HEK293 (cell line): ENCODE measurements around the gene AKT3.

Experiments used
- ATF2 ChIP-seq: fragments of 450-650 bp; formaldehyde crosslinking; IDR thresholded peaks from 2 replicates; pipeline ENCODE4 v1.5.1; 2016; ENCODE audit warnings: missing biosample characterization, missing genetic modification characterization, low read depth
- ZNF10 ChIP-seq: fragments of 450-650 bp; formaldehyde crosslinking; IDR thresholded peaks from 2 replicates; pipeline ENCODE4 v1.5.1; 2017; ENCODE audit warnings: missing biosample characterization, missing genetic modification characterization
- TF ChIP-seq, protein P1 (sequence below): fragments of 450-650 bp; formaldehyde crosslinking; IDR thresholded peaks from 2 replicates; pipeline ENCODE4 v1.5.1; 2016; ENCODE audit warnings: missing biosample characterization, missing genetic modification characterization
- TF ChIP-seq, protein P2 (sequence below): fragments of 450-650 bp; formaldehyde crosslinking; IDR thresholded peaks from 2 replicates; pipeline ENCODE4 v1.5.1; 2016; ENCODE audit warnings: missing biosample characterization, missing genetic modification characterization

- TF ChIP-seq, protein P1, sequence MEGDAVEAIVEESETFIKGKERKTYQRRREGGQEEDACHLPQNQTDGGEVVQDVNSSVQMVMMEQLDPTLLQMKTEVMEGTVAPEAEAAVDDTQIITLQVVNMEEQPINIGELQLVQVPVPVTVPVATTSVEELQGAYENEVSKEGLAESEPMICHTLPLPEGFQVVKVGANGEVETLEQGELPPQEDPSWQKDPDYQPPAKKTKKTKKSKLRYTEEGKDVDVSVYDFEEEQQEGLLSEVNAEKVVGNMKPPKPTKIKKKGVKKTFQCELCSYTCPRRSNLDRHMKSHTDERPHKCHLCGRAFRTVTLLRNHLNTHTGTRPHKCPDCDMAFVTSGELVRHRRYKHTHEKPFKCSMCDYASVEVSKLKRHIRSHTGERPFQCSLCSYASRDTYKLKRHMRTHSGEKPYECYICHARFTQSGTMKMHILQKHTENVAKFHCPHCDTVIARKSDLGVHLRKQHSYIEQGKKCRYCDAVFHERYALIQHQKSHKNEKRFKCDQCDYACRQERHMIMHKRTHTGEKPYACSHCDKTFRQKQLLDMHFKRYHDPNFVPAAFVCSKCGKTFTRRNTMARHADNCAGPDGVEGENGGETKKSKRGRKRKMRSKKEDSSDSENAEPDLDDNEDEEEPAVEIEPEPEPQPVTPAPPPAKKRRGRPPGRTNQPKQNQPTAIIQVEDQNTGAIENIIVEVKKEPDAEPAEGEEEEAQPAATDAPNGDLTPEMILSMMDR (tag by site-specific recombination) = no peak
- TF ChIP-seq, protein P2, sequence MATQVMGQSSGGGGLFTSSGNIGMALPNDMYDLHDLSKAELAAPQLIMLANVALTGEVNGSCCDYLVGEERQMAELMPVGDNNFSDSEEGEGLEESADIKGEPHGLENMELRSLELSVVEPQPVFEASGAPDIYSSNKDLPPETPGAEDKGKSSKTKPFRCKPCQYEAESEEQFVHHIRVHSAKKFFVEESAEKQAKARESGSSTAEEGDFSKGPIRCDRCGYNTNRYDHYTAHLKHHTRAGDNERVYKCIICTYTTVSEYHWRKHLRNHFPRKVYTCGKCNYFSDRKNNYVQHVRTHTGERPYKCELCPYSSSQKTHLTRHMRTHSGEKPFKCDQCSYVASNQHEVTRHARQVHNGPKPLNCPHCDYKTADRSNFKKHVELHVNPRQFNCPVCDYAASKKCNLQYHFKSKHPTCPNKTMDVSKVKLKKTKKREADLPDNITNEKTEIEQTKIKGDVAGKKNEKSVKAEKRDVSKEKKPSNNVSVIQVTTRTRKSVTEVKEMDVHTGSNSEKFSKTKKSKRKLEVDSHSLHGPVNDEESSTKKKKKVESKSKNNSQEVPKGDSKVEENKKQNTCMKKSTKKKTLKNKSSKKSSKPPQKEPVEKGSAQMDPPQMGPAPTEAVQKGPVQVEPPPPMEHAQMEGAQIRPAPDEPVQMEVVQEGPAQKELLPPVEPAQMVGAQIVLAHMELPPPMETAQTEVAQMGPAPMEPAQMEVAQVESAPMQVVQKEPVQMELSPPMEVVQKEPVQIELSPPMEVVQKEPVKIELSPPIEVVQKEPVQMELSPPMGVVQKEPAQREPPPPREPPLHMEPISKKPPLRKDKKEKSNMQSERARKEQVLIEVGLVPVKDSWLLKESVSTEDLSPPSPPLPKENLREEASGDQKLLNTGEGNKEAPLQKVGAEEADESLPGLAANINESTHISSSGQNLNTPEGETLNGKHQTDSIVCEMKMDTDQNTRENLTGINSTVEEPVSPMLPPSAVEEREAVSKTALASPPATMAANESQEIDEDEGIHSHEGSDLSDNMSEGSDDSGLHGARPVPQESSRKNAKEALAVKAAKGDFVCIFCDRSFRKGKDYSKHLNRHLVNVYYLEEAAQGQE (tag by site-specific recombination) = no peak
- no peak for TF ChIP-seq ZNF10 (tag by site-specific recombination)
- TF ChIP-seq ATF2 (tag by site-specific recombination) = no peak
These were observed 203.2 kb downstream of the AKT3 start for GRCh38 chr1:243646841-243647240.
